ENCODE results near the gene TAB3.

Gene TAB3

GRCh38 chrX:30835373-30835772 is 53.7 kb downstream of the TAB3 start:
- Histone ChIP-seq H3K4me2 (no peak overlapping the region), H3K79me2 (ENCODE audit: insufficient read depth, low read depth) (no peaks in the 10 kb centered on the region), H4K20me1 (ENCODE audit: insufficient read depth) (no peaks in the 10 kb centered on the region), H3K4me1 (ENCODE audit: low read depth, poor library complexity, severe bottlenecking) (peaks cover 22% of the 10 kb centered on the region), H3K4me3 (IDR thresholded peaks at IDR 0.05; ENCODE audit: insufficient read depth, low read depth, low read length) (no peak overlapping the region), H3K27me3 (ENCODE audit: insufficient read depth, low read depth) (no peaks in the 10 kb centered on the region), H3K9ac (no peak overlapping the region), H3K36me3 (ENCODE audit: insufficient read depth) (no peaks in the 10 kb centered on the region), H3K27ac (no peak overlapping the region), H2AFZ (ENCODE audit: low read depth) (no peak overlapping the region)
- no peak for TF ChIP-seq CTCF (conservative IDR thresholded peaks at IDR 0.05; ENCODE audit: low read depth, low read length)

GRCh38 chrX:30833896-30834295 is 55.2 kb downstream of the TAB3 start:
- H3K79me2 ChIP-seq (ENCODE audit: insufficient read depth, low read depth) = no peaks in the 10 kb centered on the region
- no peak overlapping the region for H2AFZ ChIP-seq (ENCODE audit: low read depth)
- no peaks in the 10 kb centered on the region for H3K27me3 ChIP-seq (ENCODE audit: insufficient read depth, low read depth)
- no peak for TF ChIP-seq CTCF (conservative IDR thresholded peaks at IDR 0.05; ENCODE audit: low read depth, low read length)
- no peak overlapping the region for H3K4me2 ChIP-seq
- no peak overlapping the region for H3K27ac ChIP-seq
- H3K9ac ChIP-seq = no peak overlapping the region
- H3K36me3 ChIP-seq (ENCODE audit: insufficient read depth) = no peaks in the 10 kb centered on the region
- no peak overlapping the region for H3K4me3 ChIP-seq (IDR thresholded peaks at IDR 0.05; ENCODE audit: insufficient read depth, low read depth, low read length)
- H4K20me1 ChIP-seq (ENCODE audit: insufficient read depth) = no peaks in the 10 kb centered on the region
- H3K4me1 ChIP-seq (ENCODE audit: low read depth, poor library complexity, severe bottlenecking) = peaks cover 34% of the 10 kb centered on the region

GRCh38 chrX:30831082-30831481 is 58.0 kb downstream of the TAB3 start:
- Histone ChIP-seq H3K79me2 (ENCODE audit: insufficient read depth, low read depth) (no peaks in the 10 kb centered on the region), H3K36me3 (ENCODE audit: insufficient read depth) (no peaks in the 10 kb centered on the region), H3K4me3 (IDR thresholded peaks at IDR 0.05; ENCODE audit: insufficient read depth, low read depth, low read length) (no peak overlapping the region), H3K4me2 (peak overlapping the region; percentile 45; the same call in 1 of the 2 replicates), H3K27ac (no peak overlapping the region), H3K9ac (no peak overlapping the region), H4K20me1 (ENCODE audit: insufficient read depth) (no peaks in the 10 kb centered on the region), H3K4me1 (ENCODE audit: low read depth, poor library complexity, severe bottlenecking) (peaks cover 34% of the 10 kb centered on the region), H2AFZ (ENCODE audit: low read depth) (no peak overlapping the region), H3K27me3 (ENCODE audit: insufficient read depth, low read depth) (no peaks in the 10 kb centered on the region)
- TF ChIP-seq CTCF (conservative IDR thresholded peaks at IDR 0.05; ENCODE audit: low read depth, low read length) = no peak

- no peak for TF ChIP-seq CTCF (conservative IDR thresholded peaks at IDR 0.05; ENCODE audit: low read depth, low read length)
- H3K27ac ChIP-seq = no peak overlapping the region
- peaks cover 34% of the 10 kb centered on the region for H3K4me1 ChIP-seq (ENCODE audit: low read depth, poor library complexity, severe bottlenecking)
- H3K4me2 ChIP-seq = peak overlapping the region; percentile 33; the same call in 1 of the 2 replicates
- H3K27me3 ChIP-seq (ENCODE audit: insufficient read depth, low read depth) = no peaks in the 10 kb centered on the region
- H3K4me3 ChIP-seq (IDR thresholded peaks at IDR 0.05; ENCODE audit: insufficient read depth, low read depth, low read length) = no peak overlapping the region
- no peak overlapping the region for H2AFZ ChIP-seq (ENCODE audit: low read depth)
- H3K36me3 ChIP-seq (ENCODE audit: insufficient read depth) = no peaks in the 10 kb centered on the region
- no peaks in the 10 kb centered on the region for H3K79me2 ChIP-seq (ENCODE audit: insufficient read depth, low read depth)
- no peaks in the 10 kb centered on the region for H4K20me1 ChIP-seq (ENCODE audit: insufficient read depth)
- no peak overlapping the region for H3K9ac ChIP-seq
Measured at GRCh38 chrX:30830326-30830943, 58.6 kb downstream of the TAB3 start.
